ENCODE data around the gene CNPY1.

Gene CNPY1

DNA sequence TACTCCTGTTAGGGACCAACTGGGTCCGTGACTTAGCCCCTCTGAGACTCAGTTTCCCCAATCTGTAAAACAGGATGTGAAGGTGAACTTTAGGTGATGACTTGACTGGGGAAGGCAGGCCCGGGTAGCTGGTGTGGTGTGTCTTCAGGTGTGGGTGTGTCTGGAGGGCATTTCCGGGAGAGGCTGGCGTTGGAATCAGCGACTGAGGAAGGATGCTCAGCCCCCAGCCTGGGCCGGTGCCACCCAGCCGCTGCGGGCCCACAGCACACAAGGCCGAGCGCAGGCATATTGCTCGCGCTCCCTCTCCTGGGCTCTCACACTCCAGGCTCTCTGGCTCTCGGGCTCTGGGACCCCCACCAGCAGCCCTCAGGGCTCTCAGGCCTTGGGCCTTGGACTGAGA, 31.7 kb upstream of the CNPY1 start:
- no peak overlapping the region for H3K4me3 ChIP-seq (ENCODE audit: low read depth in 1 of 2, low read length in 2 of 2)
- no peaks in the 10 kb centered on the region for H3K79me2 ChIP-seq (ENCODE audit: insufficient read depth, low read length)
- H3K4me2 ChIP-seq (ENCODE audit: insufficient read depth, low read length), result no peak overlapping the region
- H3K27ac ChIP-seq (ENCODE audit: low read length), result no peak overlapping the region
- H3K4me1 ChIP-seq (ENCODE audit: insufficient read depth, low read length), result no peaks in the 10 kb centered on the region
- TF ChIP-seq, protein P1, sequence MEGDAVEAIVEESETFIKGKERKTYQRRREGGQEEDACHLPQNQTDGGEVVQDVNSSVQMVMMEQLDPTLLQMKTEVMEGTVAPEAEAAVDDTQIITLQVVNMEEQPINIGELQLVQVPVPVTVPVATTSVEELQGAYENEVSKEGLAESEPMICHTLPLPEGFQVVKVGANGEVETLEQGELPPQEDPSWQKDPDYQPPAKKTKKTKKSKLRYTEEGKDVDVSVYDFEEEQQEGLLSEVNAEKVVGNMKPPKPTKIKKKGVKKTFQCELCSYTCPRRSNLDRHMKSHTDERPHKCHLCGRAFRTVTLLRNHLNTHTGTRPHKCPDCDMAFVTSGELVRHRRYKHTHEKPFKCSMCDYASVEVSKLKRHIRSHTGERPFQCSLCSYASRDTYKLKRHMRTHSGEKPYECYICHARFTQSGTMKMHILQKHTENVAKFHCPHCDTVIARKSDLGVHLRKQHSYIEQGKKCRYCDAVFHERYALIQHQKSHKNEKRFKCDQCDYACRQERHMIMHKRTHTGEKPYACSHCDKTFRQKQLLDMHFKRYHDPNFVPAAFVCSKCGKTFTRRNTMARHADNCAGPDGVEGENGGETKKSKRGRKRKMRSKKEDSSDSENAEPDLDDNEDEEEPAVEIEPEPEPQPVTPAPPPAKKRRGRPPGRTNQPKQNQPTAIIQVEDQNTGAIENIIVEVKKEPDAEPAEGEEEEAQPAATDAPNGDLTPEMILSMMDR (IDR thresholded peaks at IDR 0.05; ENCODE audit: borderline replicate concordance, extremely low read depth, low read length, poor library complexity, severe bottlenecking), result no peak
- no peak for TF ChIP-seq EZH2 (IDR thresholded peaks at IDR 0.05; ENCODE audit: borderline replicate concordance, low read depth, low read length, severe bottlenecking)
- no peaks in the 10 kb centered on the region for H3K9me3 ChIP-seq (ENCODE audit: insufficient read depth, low read length, severe bottlenecking)
- ATAC-seq (ENCODE audit: insufficient read depth, low read depth) (no peak), DNase-seq (no peak)
- peaks cover 11% of the 10 kb centered on the region for H3K27me3 ChIP-seq (ENCODE audit: insufficient read depth, low read length, poor library complexity)
- H3K36me3 ChIP-seq (ENCODE audit: insufficient read depth, low read length), result no peaks in the 10 kb centered on the region
- no peaks in the 10 kb centered on the region for H4K20me1 ChIP-seq (ENCODE audit: insufficient read depth, low read length)
- H2AFZ ChIP-seq (ENCODE audit: low read depth, low read length), result no peak overlapping the region
- no peak overlapping the region for H3K9ac ChIP-seq (ENCODE audit: low read depth, low read length)

DNA sequence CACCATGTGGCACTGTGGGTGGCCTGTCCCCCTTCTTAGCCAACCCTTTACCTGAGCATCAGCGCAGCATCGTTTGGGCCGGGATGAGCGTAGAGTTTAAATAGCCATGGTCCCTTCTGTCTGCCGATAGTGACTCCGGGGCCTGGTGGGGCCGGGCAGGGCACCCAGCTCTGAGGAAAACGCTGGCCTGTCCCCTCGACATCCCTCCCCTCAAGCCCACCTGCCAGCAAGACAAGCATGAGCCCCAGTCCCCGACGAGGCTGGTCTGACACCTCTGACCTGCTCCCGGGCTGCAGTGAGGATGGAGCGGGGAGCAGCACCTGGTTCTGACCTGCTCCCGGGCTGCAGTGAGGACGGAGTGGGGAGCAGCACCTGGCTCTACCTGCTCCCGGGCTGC, 31.1 kb upstream of the CNPY1 start:
- H3K27me3 ChIP-seq (ENCODE audit: insufficient read depth, low read length, poor library complexity), result peaks cover 9% of the 10 kb centered on the region
- H3K4me3 ChIP-seq (ENCODE audit: low read depth in 1 of 2, low read length in 2 of 2), result no peak overlapping the region
- H3K4me1 ChIP-seq (ENCODE audit: insufficient read depth, low read length), result no peaks in the 10 kb centered on the region
- H3K4me2 ChIP-seq (ENCODE audit: insufficient read depth, low read length), result no peak overlapping the region
- no peaks in the 10 kb centered on the region for H4K20me1 ChIP-seq (ENCODE audit: insufficient read depth, low read length)
- no peaks in the 10 kb centered on the region for H3K79me2 ChIP-seq (ENCODE audit: insufficient read depth, low read length)
- H3K9ac ChIP-seq (ENCODE audit: low read depth, low read length), result no peak overlapping the region
- H3K9me3 ChIP-seq (ENCODE audit: insufficient read depth, low read length, severe bottlenecking), result no peaks in the 10 kb centered on the region
- no peak for ATAC-seq (ENCODE audit: insufficient read depth, low read depth)
- no peak overlapping the region for H3K27ac ChIP-seq (ENCODE audit: low read length)
- no peak overlapping the region for H2AFZ ChIP-seq (ENCODE audit: low read depth, low read length)
- TF ChIP-seq EZH2 (IDR thresholded peaks at IDR 0.05; ENCODE audit: borderline replicate concordance, low read depth, low read length, severe bottlenecking), result no peak
- TF ChIP-seq, protein P1 (IDR thresholded peaks at IDR 0.05; ENCODE audit: borderline replicate concordance, extremely low read depth, low read length, poor library complexity, severe bottlenecking), result no peak
- H3K36me3 ChIP-seq (ENCODE audit: insufficient read depth, low read length), result no peaks in the 10 kb centered on the region
- DNase-seq, result no peak

DNA sequence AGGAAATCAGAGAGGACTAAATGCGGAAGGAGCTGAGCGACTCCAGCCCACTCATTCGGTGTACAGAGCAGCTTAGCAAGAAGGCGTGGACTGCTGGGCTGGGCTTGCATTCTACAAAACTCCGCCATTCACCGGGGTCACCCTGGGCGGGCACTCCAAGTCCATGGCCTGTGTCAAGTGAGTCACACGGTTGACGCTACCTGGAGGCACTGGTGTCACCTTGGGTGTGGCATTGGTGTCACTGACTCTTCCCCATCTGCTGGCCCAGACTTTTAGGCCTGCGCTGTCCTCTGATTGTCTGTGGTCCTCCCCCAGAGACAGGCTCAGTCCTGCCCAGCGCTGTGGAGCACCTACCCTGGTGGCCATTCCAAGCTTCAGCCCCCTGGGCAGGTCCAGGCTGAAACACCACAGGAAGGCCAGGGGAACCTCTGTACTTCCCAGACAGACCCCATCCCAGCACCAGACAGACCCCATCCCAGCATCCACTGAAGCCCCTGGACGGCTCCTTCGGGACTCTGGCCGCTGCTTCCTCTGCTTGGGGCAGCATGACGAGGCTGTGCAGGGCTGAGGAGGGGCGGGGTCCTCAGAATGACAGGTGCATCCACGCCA, 30.6 kb upstream of the CNPY1 start:
- H3K4me2 ChIP-seq (ENCODE audit: insufficient read depth, low read length), result no peak overlapping the region
- H3K9ac ChIP-seq (ENCODE audit: low read depth, low read length), result no peak overlapping the region
- TF ChIP-seq, protein P1 (IDR thresholded peaks at IDR 0.05; ENCODE audit: borderline replicate concordance, extremely low read depth, low read length, poor library complexity, severe bottlenecking), result no peak
- TF ChIP-seq EZH2 (IDR thresholded peaks at IDR 0.05; ENCODE audit: borderline replicate concordance, low read depth, low read length, severe bottlenecking), result no peak
- no peaks in the 10 kb centered on the region for H3K4me1 ChIP-seq (ENCODE audit: insufficient read depth, low read length)
- no peak overlapping the region for H2AFZ ChIP-seq (ENCODE audit: low read depth, low read length)
- no peaks in the 10 kb centered on the region for H3K79me2 ChIP-seq (ENCODE audit: insufficient read depth, low read length)
- ATAC-seq (ENCODE audit: insufficient read depth, low read depth) (no peak), DNase-seq (no peak)
- H4K20me1 ChIP-seq (ENCODE audit: insufficient read depth, low read length), result no peaks in the 10 kb centered on the region
- H3K9me3 ChIP-seq (ENCODE audit: insufficient read depth, low read length, severe bottlenecking), result no peaks in the 10 kb centered on the region
- H3K4me3 ChIP-seq (ENCODE audit: low read depth in 1 of 2, low read length in 2 of 2), result no peak overlapping the region
- H3K36me3 ChIP-seq (ENCODE audit: insufficient read depth, low read length), result no peaks in the 10 kb centered on the region
- peaks cover 7% of the 10 kb centered on the region for H3K27me3 ChIP-seq (ENCODE audit: insufficient read depth, low read length, poor library complexity)
- H3K27ac ChIP-seq (ENCODE audit: low read length), result no peak overlapping the region

All from DND-41 (cell line).